MG63 (cell line): ENCODE data around the gene ANKRD33. TPM values are rescaled to one million over a fixed set of nuclear protein-coding genes. Genes with fewer than 3 reads are reported as not detected.

ENCODE experiments used
- DNase-seq: peaks from one replicate; pipeline ENCODE4 v3.0.0-alpha.2; 2020
- H3K27me3 ChIP-seq: fragments of 250-450 bp; sonication (Bioruptor Pico); 2 replicates; pipeline ENCODE4 v1.5.1; 2020; ENCODE audit warnings: mild to moderate bottlenecking, moderate library complexity
- H3K36me3 ChIP-seq: fragments of 250-450 bp; sonication (Bioruptor Pico); 2 replicates; pipeline ENCODE4 v1.5.1; 2020; ENCODE audit warnings: mild to moderate bottlenecking, moderate library complexity
- H3K4me3 ChIP-seq: fragments of 250-450 bp; sonication (Bioruptor Pico); 2 replicates; pipeline ENCODE4 v1.5.1; 2020; ENCODE audit warnings: mild to moderate bottlenecking, moderate library complexity
- H3K9me3 ChIP-seq: fragments of 250-450 bp; sonication (Bioruptor Pico); 2 replicates; pipeline ENCODE4 v1.5.1; 2020; ENCODE audit warnings: mild to moderate bottlenecking, moderate library complexity
- total RNA-seq: library from RNA; depleted of rRNA; stranded (reverse); fragments of >200 nt; shearing (Covaris generic); gene quantifications from 2 replicates; pipeline ENCODE4 v1.2.3, GENCODE V29; 2014; ENCODE audit warnings: low replicate concordance

Gene ANKRD33
- total RNA-seq, 1 experiment from 2014 or later, result not detected

GRCh38 chr12:51851413-51852124, 36.3 kb upstream of the ANKRD33 start:
- no peak for DNase-seq
- no peaks in the 10 kb centered on the region for H3K36me3 ChIP-seq

DNA sequence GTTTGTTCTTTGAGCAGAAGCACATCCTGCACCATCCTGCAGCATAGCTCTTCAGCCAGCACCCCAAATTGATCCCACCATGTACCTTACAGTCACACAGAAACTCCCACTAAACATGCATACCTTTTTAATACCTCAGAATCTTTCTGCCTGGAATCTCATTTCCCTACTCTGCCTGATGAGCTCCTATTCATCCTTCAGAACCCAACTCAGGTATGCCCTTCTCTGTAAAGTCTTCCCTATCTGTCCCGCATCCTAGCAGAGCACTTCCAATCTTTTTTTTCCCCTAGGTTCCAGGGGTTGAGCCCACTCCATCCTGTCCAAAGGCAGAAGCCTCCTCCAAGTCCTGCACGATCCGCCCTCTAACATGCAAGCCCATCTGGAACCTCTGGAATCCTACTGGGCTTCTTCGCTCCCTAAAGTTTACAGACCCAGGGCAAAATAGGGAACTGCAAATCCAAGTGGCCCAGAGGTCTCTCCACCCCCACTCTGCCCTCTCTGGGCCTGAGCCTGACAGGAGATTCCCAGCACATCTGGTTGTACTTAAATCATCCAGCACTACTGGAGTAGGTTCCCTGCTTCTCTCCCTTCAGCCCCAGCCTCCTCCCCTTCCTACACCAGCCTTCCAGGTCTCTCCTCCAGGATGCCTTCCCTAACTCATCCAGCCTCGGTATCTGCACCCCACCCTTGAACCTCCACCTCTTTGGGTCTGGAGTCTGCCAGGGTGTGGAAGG, 35.3 kb upstream of the ANKRD33 start:
- Histone ChIP-seq H3K36me3 (no peaks in the 10 kb centered on the region), H3K9me3 (no peaks in the 10 kb centered on the region), H3K4me3 (no peak overlapping the region), H3K27me3 (peaks cover 6% of the 10 kb centered on the region; the same call in 1 of the 2 replicates)
- no peak for DNase-seq

More at GRCh38 chr12:51851413-51852124, 36.3 kb upstream of the ANKRD33 start:
- Histone ChIP-seq H3K27me3 (peaks cover 9% of the 10 kb centered on the region; the same call in 1 of the 2 replicates), H3K4me3 (no peak overlapping the region), H3K9me3 (no peaks in the 10 kb centered on the region)

- Histone ChIP-seq H3K4me3 (no peak overlapping the region), H3K27me3 (no peaks in the 10 kb centered on the region), H3K36me3 (no peaks in the 10 kb centered on the region), H3K9me3 (no peaks in the 10 kb centered on the region)
- DNase-seq, result no peak
These were observed 32.1 kb upstream of the ANKRD33 start for GRCh38 chr12:51855586-51856428.

GRCh38 chr12:51860986-51861385, 26.9 kb upstream of the ANKRD33 start:
- no peaks in the 10 kb centered on the region for H3K27me3 ChIP-seq
- no peaks in the 10 kb centered on the region for H3K9me3 ChIP-seq
- no peak for DNase-seq
- no peaks in the 10 kb centered on the region for H3K36me3 ChIP-seq
- H3K4me3 ChIP-seq, result no peak overlapping the region

- Histone ChIP-seq H3K4me3 (no peak overlapping the region), H3K36me3 (no peaks in the 10 kb centered on the region), H3K9me3 (no peaks in the 10 kb centered on the region), H3K27me3 (no peaks in the 10 kb centered on the region)
- no peak for DNase-seq
These were observed 25.0 kb upstream of the ANKRD33 start for GRCh38 chr12:51862947-51863346.

GRCh38 chr12:51863363-51863932, 24.5 kb upstream of the ANKRD33 start:
- Histone ChIP-seq H3K9me3 (no peaks in the 10 kb centered on the region), H3K27me3 (no peaks in the 10 kb centered on the region), H3K36me3 (no peaks in the 10 kb centered on the region), H3K4me3 (no peak overlapping the region)
- no peak for DNase-seq

DNA sequence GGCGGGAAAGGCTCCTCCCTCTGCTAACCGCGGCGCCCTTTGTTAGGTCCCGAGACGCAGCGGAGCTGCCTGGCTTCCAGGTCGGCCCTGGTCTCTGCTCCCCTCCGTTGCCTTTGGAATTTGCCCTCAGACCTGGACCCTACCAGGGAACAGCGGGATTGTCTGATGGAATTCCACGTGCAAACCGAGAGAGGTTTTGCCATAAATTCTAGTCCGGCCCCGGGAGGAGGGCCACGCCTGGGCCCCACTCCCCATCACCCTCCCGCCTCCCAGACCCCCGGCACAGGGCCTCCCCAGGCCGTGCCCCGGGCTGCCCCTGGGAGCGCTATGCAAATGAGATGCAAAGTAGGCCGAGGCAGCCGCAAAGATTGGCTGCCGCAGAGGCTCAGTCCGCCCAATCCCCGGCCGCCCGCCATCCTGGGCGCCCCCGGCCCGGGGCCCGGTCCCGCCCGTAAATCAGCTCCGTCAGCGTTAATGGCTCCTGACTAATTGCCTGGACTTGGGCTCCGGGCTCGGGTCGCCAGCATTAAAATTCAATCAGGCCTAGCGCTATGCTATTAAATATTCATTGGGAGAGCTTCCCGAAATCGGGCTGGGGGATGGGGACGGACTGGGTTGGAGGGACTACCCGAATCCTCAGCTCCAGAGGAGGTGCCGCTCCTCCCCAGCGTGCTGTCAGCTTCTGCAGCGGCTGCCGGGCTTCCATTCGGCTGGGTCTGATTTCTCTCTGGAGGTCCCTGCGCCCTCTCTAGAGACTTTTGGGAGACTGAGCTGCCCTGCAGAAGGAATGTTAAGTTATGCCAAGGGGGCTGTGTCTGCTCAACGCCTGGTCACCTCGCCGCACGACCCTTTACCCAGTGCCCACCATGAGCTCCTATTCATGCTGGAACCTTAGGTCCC, 23.7 kb upstream of the ANKRD33 start:
- no peaks in the 10 kb centered on the region for H3K36me3 ChIP-seq
- H3K9me3 ChIP-seq, result no peaks in the 10 kb centered on the region
- no peaks in the 10 kb centered on the region for H3K27me3 ChIP-seq
- no peak overlapping the region for H3K4me3 ChIP-seq
- no peak for DNase-seq

GRCh38 chr12:51864833-51865670, 22.9 kb upstream of the ANKRD33 start:
- Histone ChIP-seq H3K27me3 (no peaks in the 10 kb centered on the region), H3K9me3 (no peaks in the 10 kb centered on the region), H3K36me3 (no peaks in the 10 kb centered on the region), H3K4me3 (no peak overlapping the region)
- no peak for DNase-seq

GRCh38 chr12:51865757-51866270, 22.1 kb upstream of the ANKRD33 start:
- no peak for DNase-seq
- H3K36me3 ChIP-seq, result no peaks in the 10 kb centered on the region
- H3K4me3 ChIP-seq, result no peak overlapping the region
- H3K27me3 ChIP-seq, result no peaks in the 10 kb centered on the region
- no peaks in the 10 kb centered on the region for H3K9me3 ChIP-seq

GRCh38 chr12:51866324-51866723, 21.6 kb upstream of the ANKRD33 start:
- no peak overlapping the region for H3K4me3 ChIP-seq
- no peaks in the 10 kb centered on the region for H3K36me3 ChIP-seq
- H3K9me3 ChIP-seq, result no peaks in the 10 kb centered on the region
- no peak for DNase-seq
- H3K27me3 ChIP-seq, result no peaks in the 10 kb centered on the region

DNA sequence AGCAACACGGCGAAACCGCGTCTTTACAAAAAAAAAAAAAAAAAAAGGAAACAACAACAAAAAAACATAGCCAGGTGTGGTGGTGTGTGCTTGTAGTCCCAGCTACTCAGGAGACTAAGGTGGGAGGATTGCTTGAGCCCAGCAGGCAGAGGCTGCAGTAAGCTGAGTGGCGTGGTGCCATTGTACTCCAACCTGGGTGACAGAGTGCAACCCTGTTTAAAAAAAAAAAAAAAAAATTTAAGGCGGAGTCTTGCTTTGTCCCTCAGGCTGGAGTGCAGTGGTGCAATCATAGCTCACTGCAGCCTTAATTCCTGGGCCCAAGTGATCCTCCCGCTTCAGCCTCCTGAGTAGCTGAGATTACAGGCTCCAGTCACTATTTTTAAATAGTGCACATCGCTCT, 21.1 kb upstream of the ANKRD33 start:
- Histone ChIP-seq H3K36me3 (no peaks in the 10 kb centered on the region), H3K9me3 (no peaks in the 10 kb centered on the region), H3K27me3 (no peaks in the 10 kb centered on the region), H3K4me3 (no peak overlapping the region)
- no peak for DNase-seq

- no peak for DNase-seq
- Histone ChIP-seq H3K27me3 (no peaks in the 10 kb centered on the region), H3K4me3 (no peak overlapping the region), H3K36me3 (no peaks in the 10 kb centered on the region), H3K9me3 (no peaks in the 10 kb centered on the region)
These were observed 20.5 kb upstream of the ANKRD33 start for GRCh38 chr12:51867371-51867770.

- no peaks in the 10 kb centered on the region for H3K36me3 ChIP-seq
- DNase-seq, result no peak
- no peak overlapping the region for H3K4me3 ChIP-seq
- no peaks in the 10 kb centered on the region for H3K27me3 ChIP-seq
- no peaks in the 10 kb centered on the region for H3K9me3 ChIP-seq
These were observed 20.0 kb upstream of the ANKRD33 start for GRCh38 chr12:51867796-51868428.

DNA sequence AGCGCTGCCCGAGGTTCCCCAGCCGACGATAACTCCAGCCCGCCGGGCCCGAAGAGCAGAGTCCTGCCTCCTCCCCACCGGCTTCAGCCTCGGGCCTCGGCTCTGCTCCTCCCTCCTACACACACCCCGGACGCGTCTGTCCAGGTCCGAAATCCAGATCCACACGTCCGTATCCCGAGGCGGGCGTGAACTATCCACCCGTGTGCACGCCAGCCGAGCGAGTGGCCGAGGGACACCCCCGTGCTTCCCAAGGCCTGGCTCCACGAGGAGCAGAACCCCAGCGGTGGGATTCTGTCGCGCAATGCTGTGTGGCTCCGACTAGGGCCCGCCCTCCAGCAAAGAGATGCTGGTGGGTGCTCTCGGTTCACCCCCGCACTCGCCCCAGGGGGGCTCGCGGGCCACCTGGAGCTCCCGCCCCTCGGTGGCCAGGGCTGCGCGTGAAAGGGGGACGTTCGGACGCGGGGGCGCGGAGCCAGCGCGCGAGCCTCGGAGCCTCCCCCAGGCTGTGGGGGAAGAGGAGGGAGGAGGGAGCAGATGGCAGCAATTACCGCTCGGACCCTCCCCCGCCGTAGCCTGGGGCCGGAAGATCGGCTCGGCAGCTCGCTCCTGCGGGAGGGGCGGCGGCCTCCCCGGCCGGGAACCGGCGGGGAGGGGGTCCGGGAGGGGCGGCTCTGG, 18.9 kb upstream of the ANKRD33 start:
- Histone ChIP-seq H3K4me3 (no peak overlapping the region), H3K9me3 (no peaks in the 10 kb centered on the region), H3K27me3 (no peaks in the 10 kb centered on the region), H3K36me3 (no peaks in the 10 kb centered on the region)
- no peak for DNase-seq
